Progenitor cell of endocrine pancreas (in vitro differentiated cells): Measurements from ENCODE around the gene MTFR2. TPM values are rescaled to one million over a fixed set of nuclear protein-coding genes. Genes with fewer than 3 reads are reported as not detected.

ENCODE experiments used
- DNase-seq: peaks from one replicate; pipeline ENCODE4 v3.0.0; 2021; ENCODE audit warnings: low spot score; ENCODE audit not compliant: unreplicated experiment
- H3K27ac Mint-ChIP-seq: 2 replicates; pipeline ENCODE4 v1.8.0; 2021; ENCODE audit warnings: mild to moderate bottlenecking, moderate library complexity, mixed read lengths
- H3K27me3 Mint-ChIP-seq: 2 replicates; pipeline ENCODE4 v1.8.0; 2021; ENCODE audit warnings: mixed read lengths
- H3K36me3 Mint-ChIP-seq: 2 replicates; pipeline ENCODE4 v1.8.0; 2022; ENCODE audit warnings: mixed read lengths; ENCODE audit not compliant: insufficient read depth
- H3K4me1 Mint-ChIP-seq: 2 replicates; pipeline ENCODE4 v1.8.0; 2021; ENCODE audit warnings: low read depth, mixed read lengths
- H3K4me3 Mint-ChIP-seq: 2 replicates; pipeline ENCODE4 v1.8.0; 2021; ENCODE audit warnings: low read depth, mild to moderate bottlenecking, moderate library complexity, mixed read lengths
- H3K9me3 Mint-ChIP-seq: 2 replicates; pipeline ENCODE4 v1.8.0; 2021; ENCODE audit warnings: low read depth, mixed read lengths
- CTCF ChIP-seq: fragments of 200-600 bp; sonication (generic); IDR thresholded peaks from one replicate; pipeline ENCODE4 v1.5.0; 2021; ENCODE audit warnings: antibody characterized with exemption, mild to moderate bottlenecking; ENCODE audit not compliant: unreplicated experiment
- total RNA-seq: library from RNA; stranded (reverse); gene quantifications from 2 replicates; pipeline ENCODE4 v1.2.1, GENCODE V29; 2021

The MTFR2 gene
- total RNA-seq, 1 donor from 2014 or later: 3.8 TPM

- Mint-ChIP-seq H3K4me3 (no peak overlapping the region), H3K36me3 (no peaks in the 10 kb centered on the region), H3K9me3 (no peaks in the 10 kb centered on the region), H3K27ac (no peak overlapping the region), H3K4me1 (no peaks in the 10 kb centered on the region), H3K27me3 (peaks cover 11% of the 10 kb centered on the region)
- TF ChIP-seq CTCF: no peak
- DNase-seq: no peak
These were observed 61.6 kb downstream of the MTFR2 start for GRCh38 chr6:136188486-136188885.

GRCh38 chr6:136186363-136186762 is 63.7 kb downstream of the MTFR2 start:
- Mint-ChIP-seq H3K27me3 (peaks cover 11% of the 10 kb centered on the region), H3K9me3 (no peaks in the 10 kb centered on the region), H3K4me1 (peaks cover 12% of the 10 kb centered on the region), H3K27ac (no peak overlapping the region), H3K4me3 (no peak overlapping the region), H3K36me3 (no peaks in the 10 kb centered on the region)
- no peak for TF ChIP-seq CTCF
- no peak for DNase-seq

GRCh38 chr6:136184738-136185137 is 65.4 kb downstream of the MTFR2 start:
- Mint-ChIP-seq H3K9me3 (peaks cover under 1% of the 10 kb centered on the region), H3K36me3 (no peaks in the 10 kb centered on the region), H3K27me3 (peaks cover 11% of the 10 kb centered on the region), H3K27ac (peak overlapping the region; percentile 0), H3K4me3 (no peak overlapping the region), H3K4me1 (peaks cover 21% of the 10 kb centered on the region)
- no peak for DNase-seq
- no peak for TF ChIP-seq CTCF

- H3K4me1 Mint-ChIP-seq: peaks cover 22% of the 10 kb centered on the region
- H3K9me3 Mint-ChIP-seq: peaks cover 2% of the 10 kb centered on the region
- no peak overlapping the region for H3K4me3 Mint-ChIP-seq
- peak overlapping the region; percentile 39 for H3K27ac Mint-ChIP-seq
- no peak for TF ChIP-seq CTCF
- H3K27me3 Mint-ChIP-seq: peaks cover 9% of the 10 kb centered on the region
- no peak for DNase-seq
- H3K36me3 Mint-ChIP-seq: no peaks in the 10 kb centered on the region
These were observed 68.2 kb downstream of the MTFR2 start for GRCh38 chr6:136181861-136182260.

- TF ChIP-seq CTCF: no peak
- Mint-ChIP-seq H3K4me1 (peaks cover 22% of the 10 kb centered on the region), H3K27me3 (peaks cover 9% of the 10 kb centered on the region), H3K9me3 (peaks cover 2% of the 10 kb centered on the region), H3K4me3 (no peak overlapping the region), H3K36me3 (no peaks in the 10 kb centered on the region), H3K27ac (peak overlapping the region; percentile 49)
- no peak for DNase-seq
These were observed 68.6 kb downstream of the MTFR2 start for GRCh38 chr6:136181512-136181833.

Other genes with a start within 250 kb of the MTFR2 start
- 256 and 265 TPM in 2 replicates for gene BCLAF1, start 39.5 kb upstream of the MTFR2 start, total RNA-seq